Mesendoderm (in vitro differentiated cells): ENCODE results near the gene EHBP1.
"Not testable (repeated sequence)": the region's sequence is repeated elsewhere in the genome, so short reads cannot be mapped to it uniquely, and the experiment has no call there.

ENCODE experiments used
- DNase-seq: peaks from one replicate; pipeline ENCODE4 v3.0.0; 2013
- H2AK5ac ChIP-seq: 2 replicates; pipeline ENCODE4 v1.6.1; 2013; ENCODE audit warnings: low read length, inconsistent platforms
- H2BK120ac ChIP-seq: 2 replicates; pipeline ENCODE4 v1.6.1; 2013; ENCODE audit warnings: low read depth, mild to moderate bottlenecking, low read length, moderate library complexity, mixed read lengths
- H2BK15ac ChIP-seq: replicated peaks from 2 replicates; pipeline ENCODE4 v1.6.1; 2013; ENCODE audit warnings: low read depth, mild to moderate bottlenecking, moderate library complexity
- H2BK5ac ChIP-seq: 2 replicates; pipeline ENCODE4 v1.6.1; 2013; ENCODE audit warnings: low read length, inconsistent platforms
- H3K18ac ChIP-seq: 2 replicates; pipeline ENCODE4 v1.6.1; 2013; ENCODE audit warnings: mild to moderate bottlenecking, low read length, mixed read lengths
- H3K23ac ChIP-seq: one replicate; pipeline ENCODE4 v1.6.1; 2013; ENCODE audit warnings: low read length
- H3K27ac ChIP-seq: 2 replicates; pipeline ENCODE4 v1.5.1; 2013; ENCODE audit warnings: low read depth, mild to moderate bottlenecking, inconsistent platforms, low read length, moderate library complexity
- H3K27me3 ChIP-seq: 2 replicates; pipeline ENCODE4 v1.6.1; 2013; ENCODE audit warnings: low read length, control low read depth, mild to moderate bottlenecking, inconsistent platforms; ENCODE audit not compliant: insufficient read depth, poor library complexity
- H3K36me3 ChIP-seq: 2 replicates; pipeline ENCODE4 v1.6.1; 2013; ENCODE audit warnings: low read length, inconsistent platforms; ENCODE audit not compliant: control insufficient read depth, insufficient read depth
- H3K4ac ChIP-seq: one replicate; pipeline ENCODE4 v1.6.1; 2013; ENCODE audit warnings: low read depth, mild to moderate bottlenecking, low read length, moderate library complexity
- H3K4me1 ChIP-seq: 2 replicates; pipeline ENCODE4 v1.6.1; 2013; ENCODE audit warnings: low read depth, low read length, inconsistent platforms; ENCODE audit not compliant: control insufficient read depth
- H3K4me2 ChIP-seq: 2 replicates; pipeline ENCODE4 v1.6.1; 2013; ENCODE audit warnings: low read length
- H3K4me3 ChIP-seq: 2 replicates; pipeline ENCODE4 v1.5.1; 2013; ENCODE audit warnings: mild to moderate bottlenecking, low read length
- H3K56ac ChIP-seq: one replicate; pipeline ENCODE4 v1.6.1; 2013; ENCODE audit warnings: low read length
- H3K79me1 ChIP-seq: 2 replicates; pipeline ENCODE4 v1.6.1; 2013; ENCODE audit warnings: low read length, inconsistent platforms
- H3K79me2 ChIP-seq: 2 replicates; pipeline ENCODE4 v1.6.1; 2013; ENCODE audit warnings: mild to moderate bottlenecking, low read length; ENCODE audit not compliant: control insufficient read depth, insufficient read depth
- H3K9ac ChIP-seq: 2 replicates; pipeline ENCODE4 v1.6.1; 2013; ENCODE audit warnings: low read length, inconsistent platforms
- H4K5ac ChIP-seq: one replicate; pipeline ENCODE4 v1.6.1; 2013; ENCODE audit warnings: low read length
- H4K8ac ChIP-seq: one replicate; pipeline ENCODE4 v1.6.1; 2013; ENCODE audit warnings: low read depth, mild to moderate bottlenecking, control low read depth, low read length, moderate library complexity
- WGBS: extraction: QIAGEN DNeasy Blood & Tissue Kit; methylation state at CpG from one replicate; pipeline ENCODE4 v1.1.7; 2013; ENCODE audit warnings: low lambda C conversion rate, missing lambda C conversion rate; ENCODE audit not compliant: insufficient coverage; ENCODE audit errors: extremely low coverage; 5-methylcytosine and 5-hydroxymethylcytosine counted together

The EHBP1 gene

GRCh38 chr2:63009490-63009889, 304.0 kb downstream of the EHBP1 start:
- Histone ChIP-seq H4K5ac (no peak overlapping the region), H2BK15ac (no peak overlapping the region), H4K8ac (no peak overlapping the region), H3K56ac (no peak overlapping the region), H2BK120ac (no peak overlapping the region), H3K18ac (no peak overlapping the region), H3K4ac (no peak overlapping the region), H3K79me2 (no peaks in the 10 kb centered on the region), H2AK5ac (no peak overlapping the region), H3K79me1 (no peaks in the 10 kb centered on the region), H3K4me2 (no peak overlapping the region), H3K23ac (no peak overlapping the region), H3K9ac (no peak overlapping the region), H3K27ac (no peak overlapping the region), H3K4me1 (no peaks in the 10 kb centered on the region), H3K36me3 (no peaks in the 10 kb centered on the region), H3K4me3 (no peak overlapping the region), H3K27me3 (no peaks in the 10 kb centered on the region), H2BK5ac (no peak overlapping the region)
- no peak for DNase-seq

- Histone ChIP-seq H3K56ac (no peak overlapping the region), H3K4me1 (no peaks in the 10 kb centered on the region), H2BK5ac (no peak overlapping the region), H3K4me2 (no peak overlapping the region), H3K23ac (no peak overlapping the region), H3K4me3 (no peak overlapping the region), H3K79me1 (no peaks in the 10 kb centered on the region), H4K5ac (no peak overlapping the region), H3K27me3 (no peaks in the 10 kb centered on the region), H3K27ac (no peak overlapping the region), H2BK120ac (no peak overlapping the region), H2BK15ac (no peak overlapping the region), H3K18ac (no peak overlapping the region), H3K79me2 (no peaks in the 10 kb centered on the region), H3K36me3 (no peaks in the 10 kb centered on the region), H4K8ac (no peak overlapping the region), H3K4ac (no peak overlapping the region), H3K9ac (no peak overlapping the region), H2AK5ac (no peak overlapping the region)
- DNase-seq, result no peak
- no CpG with 5 or more reads among the region's 1 CpG for WGBS
Observed at GRCh38 chr2:63012541-63012940, 307.0 kb downstream of the EHBP1 start.

DNA sequence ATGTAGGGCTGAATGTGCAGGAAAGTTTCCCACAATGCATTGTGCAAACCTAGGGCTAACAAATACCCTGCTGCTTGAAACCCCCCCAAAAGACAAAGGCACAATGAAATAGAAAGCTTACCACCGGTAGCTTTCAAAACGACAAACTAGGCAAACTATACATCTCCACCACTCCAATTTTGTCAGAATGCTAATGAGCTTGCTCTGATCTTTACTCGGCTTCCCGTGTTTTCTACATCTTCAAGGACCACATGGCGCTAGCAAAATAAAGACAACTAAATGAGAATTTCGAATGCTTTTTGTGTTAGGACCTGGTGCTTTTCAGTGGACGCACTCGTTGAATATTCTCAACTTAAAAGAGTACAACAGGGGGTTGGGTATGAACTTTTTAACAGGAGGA, 307.9 kb downstream of the EHBP1 start:
- Histone ChIP-seq H4K8ac (no peak overlapping the region), H3K27ac (no peak overlapping the region), H3K18ac (no peak overlapping the region), H3K4me3 (no peak overlapping the region), H2BK120ac (no peak overlapping the region), H4K5ac (no peak overlapping the region), H3K4ac (no peak overlapping the region), H3K79me1 (no peaks in the 10 kb centered on the region), H3K27me3 (no peaks in the 10 kb centered on the region), H3K4me2 (no peak overlapping the region), H3K9ac (no peak overlapping the region), H3K23ac (no peak overlapping the region), H2BK5ac (no peak overlapping the region), H2BK15ac (no peak overlapping the region), H3K36me3 (no peaks in the 10 kb centered on the region), H2AK5ac (no peak overlapping the region), H3K56ac (no peak overlapping the region), H3K4me1 (no peaks in the 10 kb centered on the region), H3K79me2 (no peaks in the 10 kb centered on the region)
- WGBS, result no CpG with 5 or more reads among the region's 8 CpGs
- no peak for DNase-seq

DNA sequence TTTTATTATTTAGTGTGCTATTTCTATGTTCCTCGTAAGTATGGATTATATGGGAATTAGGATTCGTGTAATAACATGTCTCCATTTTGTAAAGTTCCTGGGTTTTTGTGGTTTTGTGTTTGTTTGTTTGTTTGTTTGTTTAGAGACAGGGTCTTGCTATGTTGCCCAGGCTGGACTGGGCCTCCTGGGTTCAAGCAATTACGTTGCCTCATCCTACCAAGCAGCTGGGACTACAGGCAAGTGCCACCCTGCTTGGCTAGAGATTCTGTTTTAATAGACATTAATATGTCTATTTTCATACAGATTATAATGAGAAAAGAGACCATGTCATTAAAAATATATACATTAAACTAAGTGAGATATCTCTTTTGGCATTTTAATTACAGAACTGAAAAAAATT, 309.9 kb downstream of the EHBP1 start:
- H4K8ac ChIP-seq, result no peak overlapping the region
- no peak overlapping the region for H2BK15ac ChIP-seq
- no peaks in the 10 kb centered on the region for H3K27me3 ChIP-seq
- no peak overlapping the region for H3K9ac ChIP-seq
- no peak overlapping the region for H3K56ac ChIP-seq
- no peak overlapping the region for H2BK120ac ChIP-seq
- H3K79me2 ChIP-seq, result no peaks in the 10 kb centered on the region
- no peak overlapping the region for H3K27ac ChIP-seq
- H3K36me3 ChIP-seq, result no peaks in the 10 kb centered on the region
- no peak overlapping the region for H3K4me2 ChIP-seq
- WGBS, result no CpG with 5 or more reads among the region's 3 CpGs
- no peaks in the 10 kb centered on the region for H3K4me1 ChIP-seq
- no peak overlapping the region for H2BK5ac ChIP-seq
- H4K5ac ChIP-seq, result no peak overlapping the region
- DNase-seq, result no peak
- no peak overlapping the region for H3K4ac ChIP-seq
- H3K79me1 ChIP-seq, result no peaks in the 10 kb centered on the region
- H3K23ac ChIP-seq, result no peak overlapping the region
- H2AK5ac ChIP-seq, result no peak overlapping the region
- no peak overlapping the region for H3K18ac ChIP-seq
- no peak overlapping the region for H3K4me3 ChIP-seq

DNA sequence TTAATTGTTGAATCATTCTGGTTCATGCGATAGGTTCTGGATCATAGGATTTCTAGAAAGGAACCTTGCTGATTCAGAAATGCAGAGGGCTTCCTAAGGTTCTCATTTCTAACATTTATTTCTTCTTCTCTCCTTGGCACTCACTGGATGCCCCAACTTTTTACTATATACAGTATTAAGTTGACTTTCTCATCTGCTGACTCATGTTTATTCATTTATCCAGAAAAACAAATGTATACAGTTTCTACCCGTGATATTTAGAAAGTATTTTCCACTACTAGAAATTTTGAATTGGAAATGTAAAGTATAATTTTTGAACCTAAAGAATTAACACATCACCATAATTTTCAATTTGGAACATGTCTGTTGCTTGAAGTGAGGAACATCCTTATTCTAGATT, 312.9 kb downstream of the EHBP1 start:
- Histone ChIP-seq H2BK120ac (no peak overlapping the region), H3K27ac (no peak overlapping the region), H2BK15ac (no peak overlapping the region), H3K36me3 (no peaks in the 10 kb centered on the region), H3K4me3 (no peak overlapping the region), H2AK5ac (no peak overlapping the region), H3K27me3 (no peaks in the 10 kb centered on the region), H3K56ac (no peak overlapping the region), H3K23ac (no peak overlapping the region), H3K4me1 (no peaks in the 10 kb centered on the region), H3K79me1 (no peaks in the 10 kb centered on the region), H3K4ac (no peak overlapping the region), H2BK5ac (no peak overlapping the region), H4K5ac (no peak overlapping the region), H4K8ac (no peak overlapping the region), H3K9ac (no peak overlapping the region), H3K79me2 (no peaks in the 10 kb centered on the region), H3K18ac (no peak overlapping the region), H3K4me2 (no peak overlapping the region)
- WGBS, result no CpG with 5 or more reads among the region's 2 CpGs
- no peak for DNase-seq

DNA sequence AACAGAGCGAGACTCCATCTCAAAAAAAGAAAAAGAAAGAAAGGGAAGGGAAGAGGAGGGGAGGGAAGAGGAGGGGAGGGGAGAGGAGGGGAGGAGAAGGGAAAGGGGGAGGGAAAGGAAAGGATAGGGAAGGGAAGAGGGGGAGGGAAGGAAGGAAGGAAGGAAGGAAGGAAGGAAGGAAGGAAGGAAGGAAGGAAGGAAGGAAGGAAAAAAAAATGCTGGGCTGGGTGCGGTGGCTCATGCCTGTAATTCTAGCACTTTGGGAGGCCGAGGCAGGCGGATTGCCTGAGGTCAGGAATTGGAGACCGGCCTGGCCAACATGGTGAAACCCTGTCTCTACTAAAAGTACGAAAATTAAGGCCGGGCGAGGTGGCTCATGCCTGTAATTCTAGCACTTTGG, 314.2 kb downstream of the EHBP1 start:
- H2BK15ac ChIP-seq, H3K27me3 ChIP-seq, H3K36me3 ChIP-seq: not testable (repeated sequence)

More for the DNA sequence above, 314.2 kb downstream of the EHBP1 start:
- not testable (repeated sequence) for DNase-seq, H3K4ac ChIP-seq, H3K79me2 ChIP-seq, H2AK5ac ChIP-seq, H3K4me3 ChIP-seq, H2BK120ac ChIP-seq, H2BK5ac ChIP-seq, H3K79me1 ChIP-seq, H3K56ac ChIP-seq, H4K5ac ChIP-seq, H3K18ac ChIP-seq, H3K4me2 ChIP-seq, H4K8ac ChIP-seq, H3K4me1 ChIP-seq, H3K27ac ChIP-seq, H3K9ac ChIP-seq, H3K23ac ChIP-seq
- WGBS, result no CpG with 5 or more reads among the region's 8 CpGs
